Upper lobe of left lung (tissue), 6 donors: ENCODE results near the gene CRTAC1. TPM values are rescaled to one million over a fixed set of nuclear protein-coding genes. Genes with fewer than 3 reads are reported as not detected.

Experiments
- ATAC-seq, 2 donors: fragments of 200-7000 bp; cut with Tn5 transposase; one replicate each; pipeline ENCODE4 v1.9.1; 2022; ENCODE audit warnings: mild to moderate bottlenecking in 2 of 2, moderate library complexity in 2 of 2; ENCODE audit not compliant: low FRiP score in 2 of 2
- DNase-seq, 2 donors: peaks; one replicate each; pipeline ENCODE4 v3.0.0-alpha.2; 2019 to 2020
- H3K27ac ChIP-seq, 4 donors: fragments of 200-600 bp; sonication (generic); one replicate each; pipeline ENCODE4 v1.5.1; 2016 to 2019
- H3K27me3 ChIP-seq, 4 donors: fragments of 200-600 bp; sonication (generic); one replicate each; pipeline ENCODE4 v1.5.1; 2017 to 2019
- H3K36me3 ChIP-seq, 4 donors: fragments of 200-600 bp; sonication (generic); one replicate each; pipeline ENCODE4 v1.5.1; 2016 to 2019
- H3K4me1 ChIP-seq, 4 donors: fragments of 200-600 bp; sonication (generic); one replicate each; pipeline ENCODE4 v1.5.1; 2018 to 2019
- H3K4me3 ChIP-seq, 4 donors: fragments of 200-600 bp; sonication (generic); one replicate each; pipeline ENCODE4 v1.5.1; 2017 to 2019; ENCODE audit warnings: mild to moderate bottlenecking in 2 of 4, moderate library complexity in 1 of 4
- H3K9me3 ChIP-seq, 4 donors: fragments of 200-600 bp; sonication (generic); one replicate each; pipeline ENCODE4 v1.5.1; 2018 to 2019
- EP300 ChIP-seq, 4 donors: sonication (generic); formaldehyde crosslinking; IDR thresholded peaks; one replicate each; pipeline ENCODE4 v1.5.1; 2017; ENCODE audit warnings: antibody characterized with exemption in 4 of 4, control low read depth in 2 of 4
- POLR2A ChIP-seq, 4 donors: fragments of 450-650 bp; IDR thresholded peaks; one replicate each; pipeline ENCODE4 v1.5.1; 2016 to 2017; ENCODE audit warnings: antibody characterized with exemption in 4 of 4, mild to moderate bottlenecking in 2 of 4
- POLR2AphosphoS5 ChIP-seq, 2 donors: sonication (generic); formaldehyde crosslinking; IDR thresholded peaks; one replicate each; pipeline ENCODE4 v1.5.1; 2017; ENCODE audit warnings: antibody characterized with exemption in 2 of 2
- WGBS, 2 donors: methylation state at CpG; one replicate each; pipeline ENCODE4 v1.1.5; 2017 to 2018; 5-methylcytosine and 5-hydroxymethylcytosine counted together
- total RNA-seq, 6 donors: library from RNA; depleted of rRNA in 4 of 6; stranded (reverse); fragments of >200 nt in 4 of 6; gene quantifications; one replicate each; pipeline versions ENCODE4 v1.1.0 to v1.2.1, GENCODE V29; 2016 to 2021
- TF ChIP-seq, protein P1 (sequence below), 6 experiments: fragments of 450-650 bp in 4 of 6; fragments of 200-600 bp in 2 of 6; sonication (generic) in 2 of 6; IDR thresholded peaks; one replicate each; pipeline ENCODE4 v1.5.1; 2016 to 2019; ENCODE audit warnings: antibody characterized with exemption in 6 of 6
- donor health status: DM: no; HTN: no; CAD: no; lungs with moderate emphysema.
- donor health status: DM: no; HTN: yes; CAD: no; lungs with severe emphysema.

CRTAC1 gene
- total RNA-seq, 6 donors from 2014 or later: 40.6 to 123 (median 77.3) TPM

DNA sequence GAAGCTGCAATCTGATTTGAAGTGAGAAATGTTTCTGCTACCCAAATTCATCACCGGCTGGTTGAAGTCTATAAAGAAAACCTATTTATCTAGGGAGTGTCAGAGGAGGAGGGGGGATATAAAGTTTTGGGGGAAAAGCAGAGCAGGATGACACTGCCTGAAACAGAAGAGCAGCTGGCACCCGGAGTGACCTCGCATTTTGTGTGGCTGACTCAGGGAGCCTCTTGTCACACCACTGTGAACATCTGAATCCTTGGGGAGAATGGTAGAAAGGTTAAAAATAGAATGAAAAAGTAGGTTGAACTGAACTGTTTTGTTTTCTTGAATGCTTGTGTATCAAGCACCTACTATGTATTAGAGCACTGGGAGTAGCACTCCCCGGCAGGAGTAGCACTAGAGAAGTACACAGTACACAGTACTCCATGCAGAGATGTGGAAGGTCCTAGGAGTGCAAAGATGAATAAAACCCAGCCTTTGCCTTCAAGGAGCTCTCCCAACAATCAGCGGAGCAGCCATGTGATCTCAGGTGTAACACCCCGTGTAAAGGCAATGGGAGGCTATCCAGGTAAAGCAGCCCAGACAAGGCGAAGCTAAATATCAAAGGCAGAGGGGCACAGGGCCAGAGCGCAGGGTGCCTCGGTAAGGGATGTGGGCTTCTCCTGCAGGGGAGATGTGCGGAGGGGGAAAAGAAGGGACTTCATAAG is 13.5 kb downstream of the CRTAC1 start:
- no peak for TF ChIP-seq POLR2AphosphoS5 (IDR thresholded peaks at IDR 0.05)
- TF ChIP-seq POLR2A (IDR thresholded peaks at IDR 0.05): no peak
- TF ChIP-seq, protein P1, sequence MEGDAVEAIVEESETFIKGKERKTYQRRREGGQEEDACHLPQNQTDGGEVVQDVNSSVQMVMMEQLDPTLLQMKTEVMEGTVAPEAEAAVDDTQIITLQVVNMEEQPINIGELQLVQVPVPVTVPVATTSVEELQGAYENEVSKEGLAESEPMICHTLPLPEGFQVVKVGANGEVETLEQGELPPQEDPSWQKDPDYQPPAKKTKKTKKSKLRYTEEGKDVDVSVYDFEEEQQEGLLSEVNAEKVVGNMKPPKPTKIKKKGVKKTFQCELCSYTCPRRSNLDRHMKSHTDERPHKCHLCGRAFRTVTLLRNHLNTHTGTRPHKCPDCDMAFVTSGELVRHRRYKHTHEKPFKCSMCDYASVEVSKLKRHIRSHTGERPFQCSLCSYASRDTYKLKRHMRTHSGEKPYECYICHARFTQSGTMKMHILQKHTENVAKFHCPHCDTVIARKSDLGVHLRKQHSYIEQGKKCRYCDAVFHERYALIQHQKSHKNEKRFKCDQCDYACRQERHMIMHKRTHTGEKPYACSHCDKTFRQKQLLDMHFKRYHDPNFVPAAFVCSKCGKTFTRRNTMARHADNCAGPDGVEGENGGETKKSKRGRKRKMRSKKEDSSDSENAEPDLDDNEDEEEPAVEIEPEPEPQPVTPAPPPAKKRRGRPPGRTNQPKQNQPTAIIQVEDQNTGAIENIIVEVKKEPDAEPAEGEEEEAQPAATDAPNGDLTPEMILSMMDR (IDR thresholded peaks at IDR 0.05): no peak
- no peak for TF ChIP-seq EP300 (IDR thresholded peaks at IDR 0.05)
- peaks cover 0 to 5% (median 0%) of the 10 kb centered on the region in 4 donors for H3K4me1 ChIP-seq
- no peak overlapping the region for H3K27ac ChIP-seq
- DNase-seq (no peak), ATAC-seq (no peak)
- no peaks in the 10 kb centered on the region for H3K27me3 ChIP-seq
- whole genome bisulfite sequencing, 2 donors: 86 to 90% methylated on average over 10 of the region's 10 CpGs
- H3K4me3 ChIP-seq: no peak overlapping the region
- H3K36me3 ChIP-seq: no peaks in the 10 kb centered on the region
- no peaks in the 10 kb centered on the region for H3K9me3 ChIP-seq

- Histone ChIP-seq H3K36me3 (no peaks in the 10 kb centered on the region), H3K4me1 (peaks cover 0 to 1% (median 0%) of the 10 kb centered on the region in 4 donors), H3K27me3 (no peaks in the 10 kb centered on the region), H3K9me3 (no peaks in the 10 kb centered on the region), H3K4me3 (no peak overlapping the region), H3K27ac (no peak overlapping the region)
- no peak for TF ChIP-seq POLR2AphosphoS5 (IDR thresholded peaks at IDR 0.05)
- TF ChIP-seq EP300 (IDR thresholded peaks at IDR 0.05): no peak
- no peak for TF ChIP-seq POLR2A (IDR thresholded peaks at IDR 0.05)
- TF ChIP-seq, protein P1 (IDR thresholded peaks at IDR 0.05): no peak
- DNase-seq (no peak), ATAC-seq (no peak)
- 78 to 93% methylated on average over 3 of the region's 3 CpGs for WGBS, 2 donors
Measured at GRCh38 chr10:98013776-98014175, 16.6 kb downstream of the CRTAC1 start.

DNA sequence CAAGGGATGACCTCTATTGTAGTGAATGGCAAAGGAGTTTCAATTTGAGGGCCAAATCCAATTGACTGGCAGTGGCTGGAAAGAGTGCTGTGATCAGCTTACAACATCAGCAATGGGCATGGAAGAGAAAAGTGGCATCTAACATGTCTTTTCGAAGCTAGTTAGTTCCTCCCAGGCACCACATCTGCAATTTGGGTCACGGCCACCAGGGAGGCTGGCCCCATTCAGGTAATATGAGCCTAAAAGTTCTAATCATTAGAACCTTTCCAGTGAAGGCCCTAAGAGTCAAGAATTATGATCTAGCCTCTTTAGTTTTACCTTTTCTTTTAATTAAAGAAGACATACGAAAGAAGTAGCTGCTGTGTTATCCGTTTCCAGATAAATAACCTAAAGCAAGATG is 17.3 kb downstream of the CRTAC1 start:
- H3K27me3 ChIP-seq: no peaks in the 10 kb centered on the region
- no peak for ATAC-seq
- H3K27ac ChIP-seq: no peak overlapping the region
- H3K36me3 ChIP-seq: no peaks in the 10 kb centered on the region
- no peak for DNase-seq
- TF ChIP-seq, protein P1 (IDR thresholded peaks at IDR 0.05): no peak
- TF ChIP-seq POLR2AphosphoS5 (IDR thresholded peaks at IDR 0.05) (no peak), POLR2A (IDR thresholded peaks at IDR 0.05) (no peak), EP300 (IDR thresholded peaks at IDR 0.05) (no peak)
- no peaks in the 10 kb centered on the region for H3K4me1 ChIP-seq
- no peaks in the 10 kb centered on the region for H3K9me3 ChIP-seq
- no peak overlapping the region for H3K4me3 ChIP-seq
- 76 to 82% methylated on average over 4 of the region's 4 CpGs for WGBS, 2 donors

- Histone ChIP-seq H3K27me3 (no peaks in the 10 kb centered on the region), H3K9me3 (no peaks in the 10 kb centered on the region), H3K36me3 (no peaks in the 10 kb centered on the region), H3K4me3 (no peak overlapping the region), H3K27ac (no peak overlapping the region), H3K4me1 (no peaks in the 10 kb centered on the region)
- ATAC-seq (no peak), DNase-seq (no peak)
- 40 to 44% methylated on average over 2 of the region's 2 CpGs for WGBS, 2 donors
- TF ChIP-seq POLR2AphosphoS5 (IDR thresholded peaks at IDR 0.05): no peak
- no peak for TF ChIP-seq EP300 (IDR thresholded peaks at IDR 0.05)
- TF ChIP-seq POLR2A (IDR thresholded peaks at IDR 0.05): no peak
- TF ChIP-seq, protein P1 (IDR thresholded peaks at IDR 0.05): no peak
Measured at GRCh38 chr10:98012644-98013043, 17.8 kb downstream of the CRTAC1 start.
